ENCODE results near the gene LURAP1L. TPM values are rescaled to one million over a fixed set of nuclear protein-coding genes. Genes with fewer than 3 reads are reported as not detected.

LURAP1L gene
- polyA plus RNA-seq, 2 of the 4 experiments (the other 2 are of a cell fraction), result 24.4 to 61.4 TPM

DNA sequence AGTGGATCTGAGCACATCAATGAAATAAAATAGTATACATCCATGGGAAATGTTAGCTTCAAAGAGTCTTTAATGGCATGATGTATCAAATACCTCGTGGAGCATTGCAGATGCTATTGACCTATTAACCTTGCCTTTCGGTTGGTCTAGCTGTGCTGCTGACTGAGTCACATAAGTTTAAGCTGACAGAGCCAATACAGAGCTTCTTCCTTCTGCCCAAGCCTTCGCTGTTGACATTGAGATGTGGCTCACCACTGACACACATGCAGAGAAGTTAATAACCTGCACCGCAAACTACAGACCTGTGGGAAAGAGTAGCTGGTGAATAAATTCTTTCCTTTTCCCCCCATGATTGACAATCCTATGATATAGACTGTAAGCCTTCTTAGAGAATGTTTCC is 78.2 kb downstream of the LURAP1L start:
- Histone ChIP-seq H3K27ac (peak overlapping the region in 1 of 2 experiments; percentile 23; a peak in 2 of 6 replicates), H3K9me3 (peaks cover under 1% of the 10 kb centered on the region; the same call in 1 of the 3 replicates), H3K4me2 (no peak overlapping the region), H3K4me3 (no peak overlapping the region), H3K4me1 (peaks cover 16% of the 10 kb centered on the region; the same call in 2 of the 3 replicates)
- CTCF ChIA-PET, result interaction anchor here (0.9 to 2.6 kb wide), 6 partner anchors 18 to 129 kb away, joined by 3 to 10 read pairs (median 4); no protein-coding TSS in a partner anchor
- TF ChIP-seq HOXA7 (CRISPR knock-in tag; IDR thresholded peaks at IDR 0.05) (no peak), CBX8 (IDR thresholded peaks at IDR 0.05) (no peak), NR3C1 (IDR thresholded peaks at IDR 0.05) (no peak), FOSL2 (IDR thresholded peaks at IDR 0.05) (no peak), FOSL2 (CRISPR knock-in tag; IDR thresholded peaks at IDR 0.05) (no peak), KDM5A (IDR thresholded peaks at IDR 0.05) (no peak), TP53 (CRISPR knock-in tag; IDR thresholded peaks at IDR 0.05) (no peak), NFE2L2 (conservative IDR thresholded peaks at IDR 0.05; ENCODE audit: low read length) (no peak), ESRRA (IDR thresholded peaks at IDR 0.05; ENCODE audit: borderline replicate concordance, low read length) (no peak), CEBPB (IDR thresholded peaks at IDR 0.05) (no peak)
- TF ChIP-seq, protein P1, sequence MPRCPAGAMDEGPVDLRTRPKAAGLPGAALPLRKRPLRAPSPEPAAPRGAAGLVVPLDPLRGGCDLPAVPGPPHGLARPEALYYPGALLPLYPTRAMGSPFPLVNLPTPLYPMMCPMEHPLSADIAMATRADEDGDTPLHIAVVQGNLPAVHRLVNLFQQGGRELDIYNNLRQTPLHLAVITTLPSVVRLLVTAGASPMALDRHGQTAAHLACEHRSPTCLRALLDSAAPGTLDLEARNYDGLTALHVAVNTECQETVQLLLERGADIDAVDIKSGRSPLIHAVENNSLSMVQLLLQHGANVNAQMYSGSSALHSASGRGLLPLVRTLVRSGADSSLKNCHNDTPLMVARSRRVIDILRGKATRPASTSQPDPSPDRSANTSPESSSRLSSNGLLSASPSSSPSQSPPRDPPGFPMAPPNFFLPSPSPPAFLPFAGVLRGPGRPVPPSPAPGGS (IDR thresholded peaks at IDR 0.05), result no peak
- POLR2A ChIA-PET, result interaction anchor here (1.1 kb wide), 1 partner anchor 77 kb away, joined by 4 read pairs; no protein-coding TSS in a partner anchor
- DNase-seq (ENCODE audit: low read depth in 1 of 2, low spot score in 1 of 2), result peak in 1 of 2 experiments; percentile 16
- WGBS (ENCODE audit: missing lambda C conversion rate), result 48% methylated on average over 4 of the region's 4 CpGs
- FAIRE-seq, result peak; percentile 13
- ATAC-seq, result peak; percentile 20 to 39; a peak in 1 of 6 replicates

DNA sequence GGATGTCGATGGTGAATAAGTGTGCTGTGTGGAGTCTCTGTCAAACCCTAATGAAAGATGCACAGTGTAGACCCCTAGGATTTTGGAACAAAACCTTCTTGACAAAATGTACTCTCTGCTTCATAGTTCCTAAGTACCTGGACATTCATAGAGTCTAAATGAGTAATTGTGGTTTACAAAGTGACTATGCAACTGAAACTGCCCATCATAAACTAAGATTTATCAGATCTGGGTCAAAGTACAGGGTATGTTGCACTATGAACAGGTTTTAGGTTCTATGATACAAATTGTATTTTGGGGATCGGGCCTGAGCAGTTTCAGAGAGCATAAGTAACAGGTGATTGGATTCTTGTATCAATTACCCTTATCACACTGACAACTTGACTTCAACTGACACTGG is 79.4 kb downstream of the LURAP1L start:
- FAIRE-seq, result no peak
- Histone ChIP-seq H3K4me3 (no peak overlapping the region), H3K9me3 (no peaks in the 10 kb centered on the region), H3K4me2 (no peak overlapping the region), H3K4me1 (peaks cover 27% of the 10 kb centered on the region), H3K27ac (peak overlapping the region in 1 of 2 experiments; percentile 53; a peak in 3 of 6 replicates)
- 84% methylated on average over 2 of the region's 2 CpGs for WGBS (ENCODE audit: missing lambda C conversion rate)
- ChIA-PET CTCF (interaction anchor here (2.6 kb wide), 1 partner anchor 78 kb away, joined by 9 read pairs; no protein-coding TSS in a partner anchor), POLR2A (no interaction called here)
- DNase-seq (ENCODE audit: low read depth in 1 of 2, low spot score in 1 of 2), result no peak
- no peak for TF ChIP-seq PHF8 (IDR thresholded peaks at IDR 0.05; ENCODE audit: borderline replicate concordance, low read depth)
- no peak for TF ChIP-seq JUN (IDR thresholded peaks at IDR 0.05)
- TF ChIP-seq, protein P2, sequence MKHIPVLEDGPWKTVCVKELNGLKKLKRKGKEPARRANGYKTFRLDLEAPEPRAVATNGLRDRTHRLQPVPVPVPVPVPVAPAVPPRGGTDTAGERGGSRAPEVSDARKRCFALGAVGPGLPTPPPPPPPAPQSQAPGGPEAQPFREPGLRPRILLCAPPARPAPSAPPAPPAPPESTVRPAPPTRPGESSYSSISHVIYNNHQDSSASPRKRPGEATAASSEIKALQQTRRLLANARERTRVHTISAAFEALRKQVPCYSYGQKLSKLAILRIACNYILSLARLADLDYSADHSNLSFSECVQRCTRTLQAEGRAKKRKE (CRISPR knock-in tag; IDR thresholded peaks at IDR 0.05; ENCODE audit: low read depth), result no peak
- TF ChIP-seq KDM5A (IDR thresholded peaks at IDR 0.05), result no peak
- TF ChIP-seq HOXB5 (CRISPR knock-in tag; IDR thresholded peaks at IDR 0.05), result no peak
- no peak for TF ChIP-seq EP300 (IDR thresholded peaks at IDR 0.05)
- no peak for TF ChIP-seq HOXB13 (CRISPR knock-in tag; IDR thresholded peaks at IDR 0.05; ENCODE audit: low read depth)
- no peak for TF ChIP-seq FOSL2 (IDR thresholded peaks at IDR 0.05)
- no peak for TF ChIP-seq FOSL2 (CRISPR knock-in tag; IDR thresholded peaks at IDR 0.05)
- TF ChIP-seq, protein P3, sequence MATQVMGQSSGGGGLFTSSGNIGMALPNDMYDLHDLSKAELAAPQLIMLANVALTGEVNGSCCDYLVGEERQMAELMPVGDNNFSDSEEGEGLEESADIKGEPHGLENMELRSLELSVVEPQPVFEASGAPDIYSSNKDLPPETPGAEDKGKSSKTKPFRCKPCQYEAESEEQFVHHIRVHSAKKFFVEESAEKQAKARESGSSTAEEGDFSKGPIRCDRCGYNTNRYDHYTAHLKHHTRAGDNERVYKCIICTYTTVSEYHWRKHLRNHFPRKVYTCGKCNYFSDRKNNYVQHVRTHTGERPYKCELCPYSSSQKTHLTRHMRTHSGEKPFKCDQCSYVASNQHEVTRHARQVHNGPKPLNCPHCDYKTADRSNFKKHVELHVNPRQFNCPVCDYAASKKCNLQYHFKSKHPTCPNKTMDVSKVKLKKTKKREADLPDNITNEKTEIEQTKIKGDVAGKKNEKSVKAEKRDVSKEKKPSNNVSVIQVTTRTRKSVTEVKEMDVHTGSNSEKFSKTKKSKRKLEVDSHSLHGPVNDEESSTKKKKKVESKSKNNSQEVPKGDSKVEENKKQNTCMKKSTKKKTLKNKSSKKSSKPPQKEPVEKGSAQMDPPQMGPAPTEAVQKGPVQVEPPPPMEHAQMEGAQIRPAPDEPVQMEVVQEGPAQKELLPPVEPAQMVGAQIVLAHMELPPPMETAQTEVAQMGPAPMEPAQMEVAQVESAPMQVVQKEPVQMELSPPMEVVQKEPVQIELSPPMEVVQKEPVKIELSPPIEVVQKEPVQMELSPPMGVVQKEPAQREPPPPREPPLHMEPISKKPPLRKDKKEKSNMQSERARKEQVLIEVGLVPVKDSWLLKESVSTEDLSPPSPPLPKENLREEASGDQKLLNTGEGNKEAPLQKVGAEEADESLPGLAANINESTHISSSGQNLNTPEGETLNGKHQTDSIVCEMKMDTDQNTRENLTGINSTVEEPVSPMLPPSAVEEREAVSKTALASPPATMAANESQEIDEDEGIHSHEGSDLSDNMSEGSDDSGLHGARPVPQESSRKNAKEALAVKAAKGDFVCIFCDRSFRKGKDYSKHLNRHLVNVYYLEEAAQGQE (IDR thresholded peaks at IDR 0.05), result no peak
- no peak for TF ChIP-seq FOSB (CRISPR knock-in tag; IDR thresholded peaks at IDR 0.05)
- TF ChIP-seq POLR2AphosphoS2 (conservative IDR thresholded peaks at IDR 0.05; ENCODE audit: low read length), result no peak
- ATAC-seq, result no peak
